K562 (cell line): Measurements from ENCODE around the gene MINDY4. TPM values are rescaled to one million over a fixed set of nuclear protein-coding genes. Genes with fewer than 3 reads are reported as not detected.
A peak's percentile ranks its signal among the peaks of the same experiment; 100 is the strongest.

Experiments
- ATAC-seq: fragments of 200-7000 bp; cut with Tn5 transposase; 3 replicates; pipeline ENCODE4 v1.9.1; 2020; ENCODE audit warnings: moderate library complexity
- BruUV-seq: library from RNA; stranded (reverse); fragments of 400-500 nt; replicated peaks from 2 replicates; lab custom pipeline; 2021; lab: Mats Ljungman, UMichigan
- CTCF ChIA-PET: fragments of 300-600 bp; formaldehyde crosslinking; extraction: SDS; loops from one replicate; lab custom pipeline; 2021; ENCODE audit warnings: low intra/inter-chr PET ratio; lab: Yijun Ruan, JAX
- POLR2A ChIA-PET: fragments of 300-600, 350-650 bp; sonication (Branson Sonifier 250); formaldehyde crosslinking; extraction: SDS; loops from one replicate; lab custom pipeline; 2021; ENCODE audit warnings: antibody characterized with exemption, inconsistent platforms; lab: Yijun Ruan, JAX
- DNase-seq, 4 experiments: peaks; one replicate each; pipeline versions ENCODE4 v3.0.0 to v3.0.0-alpha.2; 2011 to 2018; ENCODE audit warnings: low spot score in 3 of 4, mixed read lengths in 3 of 4; ENCODE audit errors: extremely low read depth in 1 of 4
- FAIRE-seq: peaks from 2 replicates; lab custom pipeline; 2011; peaks lifted over from hg19 to GRCh38; lab: Jason Lieb, UNC
- H2AFZ ChIP-seq: 2 replicates; pipeline ENCODE4 v1.6.0; 2011; ENCODE audit warnings: low read depth, low read length, control low read depth, inconsistent platforms
- H3K27ac ChIP-seq: fragments of 200-600 bp; 3 replicates; pipeline ENCODE4 v1.8.0; 2011; ENCODE audit warnings: low read depth, mild to moderate bottlenecking, control low read depth, inconsistent platforms, low read length, moderate library complexity, mixed read lengths; ENCODE audit errors: extremely low read depth
- H3K27me3 ChIP-seq, 2 experiments: fragments of 300-600 bp in 1 of 2; 2 replicates in 1 of 2; 3 replicates in 1 of 2; pipeline versions ENCODE4 v1.6.0 to v1.8.0; 2011; ENCODE audit warnings: inconsistent platforms in 2 of 2, low read length in 2 of 2, mild to moderate bottlenecking in 1 of 2, mixed read lengths in 1 of 2, moderate library complexity in 1 of 2; ENCODE audit not compliant: control insufficient read depth in 2 of 2, insufficient read depth in 2 of 2
- H3K36me3 ChIP-seq: fragments of 300-600 bp; 3 replicates; pipeline ENCODE4 v1.8.0; 2011; ENCODE audit warnings: mild to moderate bottlenecking, low read length, inconsistent platforms; ENCODE audit not compliant: control insufficient read depth, insufficient read depth
- H3K4me1 ChIP-seq, 2 experiments: fragments of 200-600 bp in 1 of 2; replicated peaks in 1 of 2; 2 replicates in 1 of 2; 3 replicates in 1 of 2; pipeline versions ENCODE4 v1.5.1 to v1.8.0; 2011; ENCODE audit warnings: inconsistent platforms in 2 of 2, low read length in 2 of 2, mild to moderate bottlenecking in 1 of 2, mixed read lengths in 1 of 2, moderate library complexity in 1 of 2; ENCODE audit not compliant: control insufficient read depth in 2 of 2, insufficient read depth in 2 of 2
- H3K4me2 ChIP-seq: 2 replicates; pipeline ENCODE4 v1.6.1; 2011; ENCODE audit warnings: low read length, control low read depth, inconsistent platforms, mixed read lengths; ENCODE audit not compliant: insufficient read depth
- H3K4me3 ChIP-seq: fragments of 200-600 bp; sonication (generic), shearing (Covaris generic); 2 replicates; pipeline ENCODE4 v1.5.1; 2016; ENCODE audit warnings: control low read depth, inconsistent platforms
- H3K79me2 ChIP-seq: fragments of 200-600 bp; 3 replicates; pipeline ENCODE4 v1.8.0; 2011; ENCODE audit warnings: low read length, inconsistent platforms; ENCODE audit not compliant: control insufficient read depth, insufficient read depth
- H3K9ac ChIP-seq, 2 experiments: 2 replicates each; pipeline versions ENCODE4 v1.6.0 to v1.6.1; 2011; ENCODE audit warnings: low read depth in 2 of 2, low read length in 2 of 2, control low read depth in 1 of 2, inconsistent platforms in 1 of 2, mild to moderate bottlenecking in 1 of 2, mixed read lengths in 1 of 2; ENCODE audit not compliant: insufficient read depth in 1 of 2
- H3K9me1 ChIP-seq: one replicate; pipeline ENCODE4 v1.6.0; 2011; ENCODE audit warnings: inconsistent platforms, mild to moderate bottlenecking, low read length, moderate library complexity; ENCODE audit not compliant: control insufficient read depth, insufficient read depth
- H3K9me3 ChIP-seq: replicated peaks from 2 replicates; pipeline ENCODE4 v1.5.1; 2011; ENCODE audit warnings: low read depth, low read length, inconsistent platforms; ENCODE audit not compliant: control insufficient read depth, insufficient read depth
- H4K20me1 ChIP-seq: replicated peaks from 2 replicates; pipeline ENCODE4 v1.6.1; 2011; ENCODE audit warnings: low read length, inconsistent platforms, mixed read lengths; ENCODE audit not compliant: control insufficient read depth, insufficient read depth
- CSDE1 ChIP-seq, 2 experiments: fragments of 450-650 bp; IDR thresholded peaks; 2 replicates each; pipeline ENCODE4 v1.6.1; 2016; ENCODE audit warnings: mild to moderate bottlenecking in 1 of 2
- ETV5 ChIP-seq: sonication (generic); formaldehyde crosslinking; IDR thresholded peaks from 2 replicates; pipeline ENCODE4 v1.4.0; 2020; ENCODE audit warnings: low read depth, mild to moderate bottlenecking, missing genetic modification reagents
- HDAC8 ChIP-seq: fragments of 450-650 bp; IDR thresholded peaks from 2 replicates; pipeline ENCODE4 v1.6.1; 2016; ENCODE audit warnings: mild to moderate bottlenecking, missing genetic modification characterization, moderate library complexity, missing compliant biosample characterization
- HLTF ChIP-seq: fragments of 450-650 bp; IDR thresholded peaks from 2 replicates; pipeline ENCODE4 v1.6.1; 2016
- MECOM ChIP-seq: fragments of 250-450 bp; sonication (Bioruptor Pico); IDR thresholded peaks from 2 replicates; pipeline ENCODE4 v1.8.0; 2022; ENCODE audit warnings: inconsistent platforms
- RCOR1 ChIP-seq, 2 experiments: IDR thresholded peaks; 2 replicates each; pipeline ENCODE4 v1.6.1; 2012; ENCODE audit warnings: low read depth in 2 of 2, low read length in 2 of 2, borderline replicate concordance in 1 of 2, improper control_type of control experiment in 1 of 2
- WGBS: fragments of 100-300 bp; shearing (Covaris generic); methylation state at CpG from one replicate; pipeline ENCODE4 v1.1.6; 2016; ENCODE audit warnings: low coverage, mixed read lengths; ENCODE audit not compliant: insufficient coverage; ENCODE audit errors: missing lambda C conversion rate; 5-methylcytosine and 5-hydroxymethylcytosine counted together
- in situ Hi-C: fragments of 300-500 bp; cut with MboI; formaldehyde crosslinking; loops from 4 replicates; pipeline ENCODE4 v1.15.0; 2018; ENCODE audit warnings: inconsistent platforms, mixed read lengths
- intact Hi-C: fragments of 100-400 bp; cut with micrococcal nuclease; formaldehyde crosslinking; loops from 2 replicates; pipeline ENCODE4 v1.14.2; 2022
- polyA plus RNA-seq, 8 experiments: library from polyadenylated mRNA; depleted of rRNA in 4 of 8; stranded (reverse) in 5 of 8; unstranded in 3 of 8; fragments of >200 nt; fragmentation: Nextera tagmentation in 2 of 8; fragmentation: Illumina TruSeq in 1 of 8; extraction: Ambion mirVana in 2 of 8; extraction: Trizol in 1 of 8; gene quantifications; 2 replicates each; pipeline versions ENCODE4 v1.2.1 to v1.2.3, GENCODE V29; 2011 to 2014; ENCODE audit warnings: inconsistent platforms in 1 of 8, missing spikeins in 1 of 8
- total RNA-seq, 7 experiments: library from RNA; depleted of rRNA in 6 of 7; stranded (reverse); fragments of >200 nt in 6 of 7; fragmentation: Illumina TruSeq in 2 of 7; extraction: Trizol in 2 of 7; gene quantifications; 2 replicates each; pipeline versions ENCODE4 v1.2.1 to v1.2.3, GENCODE V29; 2011 to 2021; ENCODE audit warnings: low replicate concordance in 1 of 7
- TF ChIP-seq, protein P1 (sequence below): fragments of 450-650 bp; IDR thresholded peaks from 2 replicates; pipeline ENCODE4 v1.6.1; 2018; ENCODE audit not compliant: partially characterized antibody
- TF ChIP-seq, protein P2 (sequence below), 3 experiments: IDR thresholded peaks in 2 of 3; conservative IDR thresholded peaks in 1 of 3; 2 replicates each; pipeline ENCODE4 v1.5.1; 2011 to 2012; ENCODE audit warnings: low read length in 3 of 3, mild to moderate bottlenecking in 3 of 3, control low read depth in 2 of 3, improper control_type of control experiment in 1 of 3, inconsistent platforms in 1 of 3, low read depth in 1 of 3, mixed read lengths in 1 of 3, moderate library complexity in 1 of 3; ENCODE audit not compliant: insufficient read depth in 2 of 3
- TF ChIP-seq, protein P3 (sequence below), 2 experiments: IDR thresholded peaks; 2 replicates each; pipeline ENCODE4 v1.6.1; 2011; ENCODE audit warnings: borderline replicate concordance in 1 of 2, control low read depth in 1 of 2, low read depth in 1 of 2, low read length in 1 of 2, mild to moderate bottlenecking in 1 of 2, mixed read lengths in 1 of 2, moderate library complexity in 1 of 2; ENCODE audit not compliant: insufficient read depth in 1 of 2, insufficient read length in 1 of 2, poor library complexity in 1 of 2, severe bottlenecking in 1 of 2; ENCODE audit errors: extremely low read depth in 1 of 2
- TF ChIP-seq, protein P4 (sequence below), 2 experiments: fragments of 450-650 bp in 1 of 2; sonication (generic) in 1 of 2; formaldehyde crosslinking in 1 of 2; IDR thresholded peaks in 1 of 2; conservative IDR thresholded peaks in 1 of 2; 2 replicates each; pipeline versions ENCODE4 v1.6.1 to v1.8.1; 2016 to 2023; ENCODE audit warnings: mild to moderate bottlenecking in 2 of 2, moderate library complexity in 2 of 2, inconsistent platforms in 1 of 2, missing genetic modification reagents in 1 of 2

Gene MINDY4
- total and polyA plus RNA-seq, 9 of the 15 experiments (the other 6 are each of a cell fraction or from before 2014, with no cell fraction given): 2.1 to 16.7 (median 11.0) TPM

DNA sequence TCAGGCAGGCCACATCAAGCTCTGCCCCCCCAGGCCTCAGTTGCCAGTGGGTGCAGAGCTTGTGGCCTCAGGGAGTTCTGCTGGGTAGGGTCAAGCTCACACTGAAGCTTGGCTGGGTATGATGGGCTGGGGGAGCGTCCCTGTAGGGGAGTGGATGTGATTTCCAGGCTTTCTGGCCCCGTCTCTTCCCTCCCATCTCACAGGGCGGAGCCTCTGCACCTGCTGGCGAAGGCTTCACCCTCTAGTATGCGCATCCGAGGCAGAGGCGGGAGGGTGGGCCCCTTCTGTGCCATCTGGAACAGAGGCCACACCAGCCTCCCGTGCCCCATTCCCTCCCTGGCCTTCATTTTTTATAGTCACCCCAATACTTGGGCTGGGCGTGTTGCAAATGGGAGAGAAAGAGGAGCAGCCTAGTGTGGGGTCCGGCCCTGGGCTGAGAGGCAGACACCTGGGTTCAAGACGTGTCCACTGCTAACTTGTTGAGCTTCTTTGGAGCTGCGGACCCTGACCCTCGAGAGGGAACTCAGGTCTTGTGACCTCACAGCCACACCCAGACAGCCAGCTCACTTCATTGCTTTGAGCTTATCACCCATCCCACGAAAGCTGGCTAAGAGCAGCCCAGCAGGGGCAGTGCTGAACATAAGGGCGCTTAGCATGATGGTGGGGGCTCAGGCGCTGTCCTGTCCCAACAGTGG is 142.8 kb downstream of the MINDY4 start (continued):
- TF ChIP-seq, protein P1, sequence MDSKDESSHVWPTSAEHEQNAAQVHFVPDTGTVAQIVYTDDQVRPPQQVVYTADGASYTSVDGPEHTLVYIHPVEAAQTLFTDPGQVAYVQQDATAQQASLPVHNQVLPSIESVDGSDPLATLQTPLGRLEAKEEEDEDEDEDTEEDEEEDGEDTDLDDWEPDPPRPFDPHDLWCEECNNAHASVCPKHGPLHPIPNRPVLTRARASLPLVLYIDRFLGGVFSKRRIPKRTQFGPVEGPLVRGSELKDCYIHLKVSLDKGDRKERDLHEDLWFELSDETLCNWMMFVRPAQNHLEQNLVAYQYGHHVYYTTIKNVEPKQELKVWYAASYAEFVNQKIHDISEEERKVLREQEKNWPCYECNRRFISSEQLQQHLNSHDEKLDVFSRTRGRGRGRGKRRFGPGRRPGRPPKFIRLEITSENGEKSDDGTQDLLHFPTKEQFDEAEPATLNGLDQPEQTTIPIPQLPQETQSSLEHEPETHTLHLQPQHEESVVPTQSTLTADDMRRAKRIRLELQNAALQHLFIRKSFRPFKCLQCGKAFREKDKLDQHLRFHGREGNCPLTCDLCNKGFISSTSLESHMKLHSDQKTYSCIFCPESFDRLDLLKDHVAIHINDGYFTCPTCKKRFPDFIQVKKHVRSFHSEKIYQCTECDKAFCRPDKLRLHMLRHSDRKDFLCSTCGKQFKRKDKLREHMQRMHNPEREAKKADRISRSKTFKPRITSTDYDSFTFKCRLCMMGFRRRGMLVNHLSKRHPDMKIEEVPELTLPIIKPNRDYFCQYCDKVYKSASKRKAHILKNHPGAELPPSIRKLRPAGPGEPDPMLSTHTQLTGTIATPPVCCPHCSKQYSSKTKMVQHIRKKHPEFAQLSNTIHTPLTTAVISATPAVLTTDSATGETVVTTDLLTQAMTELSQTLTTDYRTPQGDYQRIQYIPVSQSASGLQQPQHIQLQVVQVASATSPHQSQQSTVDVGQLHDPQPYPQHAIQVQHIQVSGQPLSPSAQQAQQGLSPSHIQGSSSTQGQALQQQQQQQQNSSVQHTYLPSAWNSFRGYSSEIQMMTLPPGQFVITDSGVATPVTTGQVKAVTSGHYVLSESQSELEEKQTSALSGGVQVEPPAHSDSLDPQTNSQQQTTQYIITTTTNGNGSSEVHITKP: no peak
- no peak for TF ChIP-seq HLTF
- TF ChIP-seq HDAC8: no peak
- peak in 1 of 2 experiments; percentile 37; a peak in 1 of 4 replicates for TF ChIP-seq RCOR1 (IDR thresholded peaks at IDR 0.05; ENCODE audit: borderline replicate concordance in 1 of 2, low read depth in 2 of 2, low read length in 2 of 2)
- TF ChIP-seq, all 486 proteins: peak for 15

DNA sequence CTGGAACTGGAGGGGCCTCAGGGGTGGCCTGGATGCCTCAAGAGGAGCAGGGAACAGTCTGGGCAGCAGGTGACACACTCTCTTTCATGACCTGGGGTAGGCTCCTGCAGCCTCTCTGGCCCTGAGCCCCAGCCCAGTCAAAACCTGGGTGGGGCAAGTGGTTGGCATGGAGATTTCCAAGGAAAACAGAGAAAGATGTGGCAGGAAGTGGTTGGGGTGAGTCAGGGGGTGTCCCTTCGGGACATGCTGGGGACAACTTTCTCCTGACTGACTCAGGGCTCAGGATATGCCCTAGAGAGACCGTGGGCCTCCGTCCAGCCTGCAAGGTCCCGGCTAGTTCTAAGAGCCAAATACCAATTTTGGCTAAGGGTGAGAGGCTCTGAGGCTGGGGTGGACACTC is 143.4 kb downstream of the MINDY4 start:
- Histone ChIP-seq H3K4me3 (peak overlapping the region; percentile 5; the same call in 1 of the 2 replicates), H3K4me2 (peak overlapping the region; percentile 70), H3K4me1 (peaks cover 71 to 82% of the 10 kb centered on the region in 2 experiments), H2AFZ (peak overlapping the region; percentile 42; the same call in 1 of the 2 replicates), H3K9me3 (no peaks in the 10 kb centered on the region), H3K9me1 (no peaks in the 10 kb centered on the region), H3K79me2 (no peaks in the 10 kb centered on the region; the same call in 2 of the 3 replicates), H3K27ac (peak overlapping the region; percentile 82), H3K9ac (peak overlapping the region; percentile 56 to 84), H3K36me3 (no peaks in the 10 kb centered on the region), H3K27me3 (no peaks in the 10 kb centered on the region), H4K20me1 (no peaks in the 10 kb centered on the region)
- CTCF ChIA-PET: no interaction called here
- peak; percentile 23 for FAIRE-seq
- WGBS: 11% methylated on average over 4 of the region's 4 CpGs
- in situ Hi-C loops (no loop called here), intact Hi-C loops (loop anchor here (2.0 kb wide), 1 partner anchor 18 kb away; no protein-coding TSS in a partner anchor)
- peak in 1 of 4 experiments; percentile 53 for DNase-seq
- no TSS peak for BruUV-seq
- POLR2A ChIA-PET: interaction anchor here (0.6 to 1.4 kb wide), 3 partner anchors 16 to 1828 kb away, joined by 3 read pairs; no protein-coding TSS in a partner anchor
- ATAC-seq: peak; percentile 29
- TF ChIP-seq ETV5 (CRISPR knock-in tag): peak; percentile 65
- TF ChIP-seq, protein P2, sequence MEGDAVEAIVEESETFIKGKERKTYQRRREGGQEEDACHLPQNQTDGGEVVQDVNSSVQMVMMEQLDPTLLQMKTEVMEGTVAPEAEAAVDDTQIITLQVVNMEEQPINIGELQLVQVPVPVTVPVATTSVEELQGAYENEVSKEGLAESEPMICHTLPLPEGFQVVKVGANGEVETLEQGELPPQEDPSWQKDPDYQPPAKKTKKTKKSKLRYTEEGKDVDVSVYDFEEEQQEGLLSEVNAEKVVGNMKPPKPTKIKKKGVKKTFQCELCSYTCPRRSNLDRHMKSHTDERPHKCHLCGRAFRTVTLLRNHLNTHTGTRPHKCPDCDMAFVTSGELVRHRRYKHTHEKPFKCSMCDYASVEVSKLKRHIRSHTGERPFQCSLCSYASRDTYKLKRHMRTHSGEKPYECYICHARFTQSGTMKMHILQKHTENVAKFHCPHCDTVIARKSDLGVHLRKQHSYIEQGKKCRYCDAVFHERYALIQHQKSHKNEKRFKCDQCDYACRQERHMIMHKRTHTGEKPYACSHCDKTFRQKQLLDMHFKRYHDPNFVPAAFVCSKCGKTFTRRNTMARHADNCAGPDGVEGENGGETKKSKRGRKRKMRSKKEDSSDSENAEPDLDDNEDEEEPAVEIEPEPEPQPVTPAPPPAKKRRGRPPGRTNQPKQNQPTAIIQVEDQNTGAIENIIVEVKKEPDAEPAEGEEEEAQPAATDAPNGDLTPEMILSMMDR (IDR thresholded peaks at IDR 0.05 in 2 of 3, conservative IDR thresholded peaks at IDR 0.05 in 1 of 3; ENCODE audit: insufficient read depth in 2 of 3, low read depth in 1 of 3, low read length in 3 of 3): 0 out of 6 replicates have a peak, but pooled peaks of 1 of the 3 experiments have one; percentile 6
- no peak for TF ChIP-seq CSDE1 (IDR thresholded peaks at IDR 0.05)
- TF ChIP-seq MECOM (CRISPR knock-in tag): no peak
- TF ChIP-seq, protein P3, sequence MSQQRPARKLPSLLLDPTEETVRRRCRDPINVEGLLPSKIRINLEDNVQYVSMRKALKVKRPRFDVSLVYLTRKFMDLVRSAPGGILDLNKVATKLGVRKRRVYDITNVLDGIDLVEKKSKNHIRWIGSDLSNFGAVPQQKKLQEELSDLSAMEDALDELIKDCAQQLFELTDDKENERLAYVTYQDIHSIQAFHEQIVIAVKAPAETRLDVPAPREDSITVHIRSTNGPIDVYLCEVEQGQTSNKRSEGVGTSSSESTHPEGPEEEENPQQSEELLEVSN (IDR thresholded peaks at IDR 0.05; ENCODE audit: borderline replicate concordance in 1 of 2, extremely low read depth in 1 of 2, insufficient read depth in 1 of 2, insufficient read length in 1 of 2, low read depth in 1 of 2, low read length in 1 of 2, poor library complexity in 1 of 2, severe bottlenecking in 1 of 2): peak in 1 of 2 experiments; percentile 1
- TF ChIP-seq, protein P4, sequence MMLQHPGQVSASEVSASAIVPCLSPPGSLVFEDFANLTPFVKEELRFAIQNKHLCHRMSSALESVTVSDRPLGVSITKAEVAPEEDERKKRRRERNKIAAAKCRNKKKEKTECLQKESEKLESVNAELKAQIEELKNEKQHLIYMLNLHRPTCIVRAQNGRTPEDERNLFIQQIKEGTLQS (IDR thresholded peaks at IDR 0.05): peak; percentile 24; the same call in 1 of the 2 replicates
- TF ChIP-seq, protein P4 (CRISPR knock-in tag; conservative IDR thresholded peaks at IDR 0.05): no peak
